Measurements from ENCODE around the gene MLLT10.

- TF ChIP-seq CTCF (IDR thresholded peaks at IDR 0.05): no peak
- TF ChIP-seq ZNF423 (CRISPR knock-in tag; IDR thresholded peaks at IDR 0.05): no peak
These were observed 60.0 kb downstream of the MLLT10 start for GRCh38 chr10:21593986-21594385.

All from WTC11 (cell line).